ENCODE results near the gene FAM76A.
"Not testable (repeated sequence)": the region's sequence is repeated elsewhere in the genome, so short reads cannot be mapped to it uniquely, and the experiment has no call there.

The FAM76A gene

GRCh38 chr1:27789540-27790041 is 63.8 kb downstream of the FAM76A start:
- Histone ChIP-seq H3K27ac (0 out of 2 replicates have a peak overlapping the region, but pooled peaks have one; percentile 13), H3K36me3 (peaks cover 29% of the 10 kb centered on the region), H3K27me3 (ENCODE audit: insufficient read depth, low read depth, severe bottlenecking) (no peaks in the 10 kb centered on the region), H3K9me3 (ENCODE audit: severe bottlenecking) (no peaks in the 10 kb centered on the region), H3K4me3 (ENCODE audit: low read depth, low read length) (no peak overlapping the region)
- peak; percentile 47 for DNase-seq
- TF ChIP-seq CTCF (IDR thresholded peaks at IDR 0.05; ENCODE audit: low read depth, low read length) = no peak

GRCh38 chr1:27790270-27790669 is 64.5 kb downstream of the FAM76A start:
- H3K36me3 ChIP-seq = peaks cover 34% of the 10 kb centered on the region
- DNase-seq = peak; percentile 11
- not testable (repeated sequence) for H3K27me3 ChIP-seq (ENCODE audit: insufficient read depth, low read depth, severe bottlenecking); H3K9me3 ChIP-seq (ENCODE audit: severe bottlenecking); H3K27ac ChIP-seq; H3K4me3 ChIP-seq (ENCODE audit: low read depth, low read length)

GRCh38 chr1:27795601-27796000 is 69.8 kb downstream of the FAM76A start:
- Histone ChIP-seq H3K9me3 (ENCODE audit: severe bottlenecking) (no peaks in the 10 kb centered on the region), H3K4me3 (ENCODE audit: low read depth, low read length) (no peak overlapping the region), H3K36me3 (peaks cover 45% of the 10 kb centered on the region), H3K27me3 (ENCODE audit: insufficient read depth, low read depth, severe bottlenecking) (no peaks in the 10 kb centered on the region), H3K27ac (no peak overlapping the region)
- TF ChIP-seq CTCF (IDR thresholded peaks at IDR 0.05; ENCODE audit: low read depth, low read length) = no peak
- no peak for DNase-seq

- Histone ChIP-seq H3K27ac (no peak overlapping the region), H3K36me3 (peaks cover 23% of the 10 kb centered on the region), H3K27me3 (ENCODE audit: insufficient read depth, low read depth, severe bottlenecking) (no peaks in the 10 kb centered on the region), H3K9me3 (ENCODE audit: severe bottlenecking) (peaks cover 3% of the 10 kb centered on the region), H3K4me3 (ENCODE audit: low read depth, low read length) (no peak overlapping the region)
- TF ChIP-seq CTCF (IDR thresholded peaks at IDR 0.05; ENCODE audit: low read depth, low read length) = no peak
- no peak for DNase-seq
These were observed 79.0 kb downstream of the FAM76A start for GRCh38 chr1:27804791-27805190.

- Histone ChIP-seq H3K36me3 (peaks cover 20% of the 10 kb centered on the region), H3K4me3 (ENCODE audit: low read depth, low read length) (no peak overlapping the region), H3K27ac (no peak overlapping the region), H3K27me3 (ENCODE audit: insufficient read depth, low read depth, severe bottlenecking) (no peaks in the 10 kb centered on the region), H3K9me3 (ENCODE audit: severe bottlenecking) (peaks cover 3% of the 10 kb centered on the region)
- DNase-seq = no peak
- no peak for TF ChIP-seq CTCF (IDR thresholded peaks at IDR 0.05; ENCODE audit: low read depth, low read length)
These were observed 81.0 kb downstream of the FAM76A start for GRCh38 chr1:27806758-27807157.

GRCh38 chr1:27807385-27807784 is 81.6 kb downstream of the FAM76A start:
- H3K9me3 ChIP-seq (ENCODE audit: severe bottlenecking) = peaks cover 3% of the 10 kb centered on the region

GRCh38 chr1:27808131-27808530 is 82.4 kb downstream of the FAM76A start:
- not testable (repeated sequence) for H3K27me3 ChIP-seq (ENCODE audit: insufficient read depth, low read depth, severe bottlenecking); H3K9me3 ChIP-seq (ENCODE audit: severe bottlenecking); DNase-seq; H3K4me3 ChIP-seq (ENCODE audit: low read depth, low read length); H3K27ac ChIP-seq
- peaks cover 20% of the 10 kb centered on the region for H3K36me3 ChIP-seq

More at GRCh38 chr1:27807385-27807784, 81.6 kb downstream of the FAM76A start:
- Histone ChIP-seq H3K36me3 (peaks cover 19% of the 10 kb centered on the region), H3K4me3 (ENCODE audit: low read depth, low read length) (no peak overlapping the region), H3K27ac (no peak overlapping the region), H3K27me3 (ENCODE audit: insufficient read depth, low read depth, severe bottlenecking) (no peaks in the 10 kb centered on the region)
- no peak for TF ChIP-seq CTCF (IDR thresholded peaks at IDR 0.05; ENCODE audit: low read depth, low read length)
- DNase-seq = no peak
